Spleen (tissue), 11 donors: ENCODE measurements around the gene DDX4. TPM values are rescaled to one million over a fixed set of nuclear protein-coding genes. Genes with fewer than 3 reads are reported as not detected.

Experiments used
- DNase-seq: peaks from one replicate; pipeline ENCODE4 v3.0.0-alpha.2; 2020
- H3K27ac ChIP-seq, 8 donors: fragments of 200-600 bp; sonication (generic) in 7 of 8; 1 replicate in 4 of 8; 2 replicates in 4 of 8; pipeline versions ENCODE4 v1.5.0 to v1.8.0; 2016 to 2021; ENCODE audit warnings: inconsistent platforms in 4 of 8, mild to moderate bottlenecking in 4 of 8, moderate library complexity in 1 of 8
- H3K27me3 ChIP-seq, 7 donors: fragments of 200-600 bp; sonication (generic) in 6 of 7; replicated peaks in 1 of 7; 1 replicate in 4 of 7; 2 replicates in 3 of 7; pipeline versions ENCODE4 v1.5.0 to v1.8.0; 2016 to 2021; ENCODE audit warnings: inconsistent platforms in 3 of 7, mild to moderate bottlenecking in 1 of 7
- H3K36me3 ChIP-seq, 6 donors: fragments of 200-600 bp; sonication (generic) in 5 of 6; 1 replicate in 4 of 6; 2 replicates in 2 of 6; pipeline versions ENCODE4 v1.5.0 to v1.8.0; 2016 to 2021; ENCODE audit warnings: inconsistent platforms in 2 of 6
- H3K4me1 ChIP-seq, 6 donors: fragments of 200-600 bp; sonication (generic) in 5 of 6; 1 replicate in 3 of 6; 2 replicates in 3 of 6; pipeline versions ENCODE4 v1.5.0 to v1.8.0; 2016 to 2021; ENCODE audit warnings: inconsistent platforms in 3 of 6
- H3K4me3 ChIP-seq, 8 donors: fragments of 200-600 bp; sonication (generic) in 7 of 8; 1 replicate in 4 of 8; 2 replicates in 4 of 8; pipeline versions ENCODE4 v1.5.0 to v1.8.0; 2016 to 2021; ENCODE audit warnings: inconsistent platforms in 4 of 8, mild to moderate bottlenecking in 4 of 8, moderate library complexity in 2 of 8
- H3K9me3 ChIP-seq, 8 donors: fragments of 200-600 bp; sonication (generic) in 7 of 8; 1 replicate in 4 of 8; 2 replicates in 4 of 8; pipeline versions ENCODE4 v1.5.0 to v1.8.0; 2016 to 2021; ENCODE audit warnings: inconsistent platforms in 4 of 8
- CTCF ChIP-seq, 11 experiments: fragments of 200-600 bp in 7 of 11; fragments of 450-650 bp in 4 of 11; sonication (generic) in 4 of 11; IDR thresholded peaks in 8 of 11; conservative IDR thresholded peaks in 3 of 11; 1 replicate in 7 of 11; 2 replicates in 4 of 11; pipeline versions ENCODE4 v1.4.0 to v1.8.0; 2016 to 2021; ENCODE audit warnings: antibody characterized with exemption in 11 of 11, inconsistent platforms in 4 of 11, mild to moderate bottlenecking in 1 of 11
- POLR2A ChIP-seq, 3 donors: fragments of 450-650 bp; IDR thresholded peaks; one replicate each; pipeline ENCODE4 v1.5.1; 2017; ENCODE audit warnings: antibody characterized with exemption in 3 of 3, mild to moderate bottlenecking in 1 of 3
- POLR2AphosphoS5 ChIP-seq, 3 donors: sonication (generic); formaldehyde crosslinking; IDR thresholded peaks; one replicate each; pipeline ENCODE4 v1.5.1; 2017; ENCODE audit warnings: antibody characterized with exemption in 3 of 3
- WGBS, 5 donors: extraction: QIAGEN DNeasy Blood & Tissue Kit in 3 of 5; methylation state at CpG; one replicate each; pipeline versions ENCODE4 v1.1.5 to v1.1.7; 2013 to 2018; 5-methylcytosine and 5-hydroxymethylcytosine counted together
- intact Hi-C: fragments of 100-400 bp; cut with DNase I; formaldehyde crosslinking; loops from one replicate; pipeline ENCODE4 v1.15.0; 2023; ENCODE audit warnings: low total_unique reads
- polyA plus RNA-seq, 3 donors: library from polyadenylated mRNA; stranded (reverse); fragments of 200-250 nt; gene quantifications; one replicate each; pipeline ENCODE4 v1.2.1, GENCODE V29; 2013
- total RNA-seq, 7 donors: library from RNA; depleted of rRNA in 3 of 7; stranded (reverse); fragments of >200 nt in 3 of 7; fragmentation: NEBNext Ultra II Directional in 4 of 7; extraction: Animal tissue kit (Norgen Biotek cat#: 25700) in 4 of 7; gene quantifications; one replicate each; pipeline versions ENCODE4 v1.1.0 to v1.2.1, GENCODE V29; 2016 to 2021
- donor health status: healthy with polysubstance abuse.
- donor health status: DM: no; HTN: no; CAD: no; lungs with moderate emphysema.
- donor health status: DM: no; HTN: no; CAD: no.
- donor health status: Bipolar disorder and iron deficiency.
- donor health status: healthy.
- donor health status: DM: no; HTN: no; CAD: no.
- donor health status: DM: yes; HTN: yes; CAD: no.

DDX4 gene
- total and polyA plus RNA-seq, 10 donors = 0.07 to 0.30 TPM; not detected in 8

DNA sequence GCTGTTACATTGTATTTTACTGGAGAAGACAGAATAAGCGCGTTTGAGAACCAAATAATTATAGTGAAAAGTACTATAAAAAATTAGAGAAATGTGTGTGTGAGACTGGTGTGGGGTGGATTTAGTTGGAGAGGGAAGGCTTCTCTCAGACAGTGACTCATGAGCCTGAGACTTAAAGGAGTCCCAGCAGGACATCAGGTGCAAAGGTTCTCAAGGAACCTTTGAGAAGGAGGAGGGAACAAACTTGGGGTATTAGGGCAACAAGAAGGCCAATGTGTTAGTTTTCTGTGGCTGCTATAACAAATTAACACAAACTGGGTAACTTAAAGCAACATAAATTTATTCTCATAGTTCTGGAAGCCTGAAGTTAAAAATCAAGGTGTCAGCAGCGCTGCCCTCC lies 4.9 kb downstream of the DDX4 start:
- DNase-seq = no peak
- H3K27me3 ChIP-seq = no peaks in the 10 kb centered on the region
- H3K9me3 ChIP-seq = no peaks in the 10 kb centered on the region
- WGBS, 5 donors = 89 to 98% (median 95%) methylated on average over 3 of the region's 3 CpGs
- TF ChIP-seq POLR2AphosphoS5 (IDR thresholded peaks at IDR 0.05) (no peak), CTCF (IDR thresholded peaks at IDR 0.05 in 8 of 11, conservative IDR thresholded peaks at IDR 0.05 in 3 of 11) (no peak), POLR2A (IDR thresholded peaks at IDR 0.05) (no peak)
- intact Hi-C loops = no loop called here
- H3K4me3 ChIP-seq = no peak overlapping the region
- no peak overlapping the region for H3K27ac ChIP-seq
- H3K36me3 ChIP-seq = no peaks in the 10 kb centered on the region
- H3K4me1 ChIP-seq = no peaks in the 10 kb centered on the region

DNA sequence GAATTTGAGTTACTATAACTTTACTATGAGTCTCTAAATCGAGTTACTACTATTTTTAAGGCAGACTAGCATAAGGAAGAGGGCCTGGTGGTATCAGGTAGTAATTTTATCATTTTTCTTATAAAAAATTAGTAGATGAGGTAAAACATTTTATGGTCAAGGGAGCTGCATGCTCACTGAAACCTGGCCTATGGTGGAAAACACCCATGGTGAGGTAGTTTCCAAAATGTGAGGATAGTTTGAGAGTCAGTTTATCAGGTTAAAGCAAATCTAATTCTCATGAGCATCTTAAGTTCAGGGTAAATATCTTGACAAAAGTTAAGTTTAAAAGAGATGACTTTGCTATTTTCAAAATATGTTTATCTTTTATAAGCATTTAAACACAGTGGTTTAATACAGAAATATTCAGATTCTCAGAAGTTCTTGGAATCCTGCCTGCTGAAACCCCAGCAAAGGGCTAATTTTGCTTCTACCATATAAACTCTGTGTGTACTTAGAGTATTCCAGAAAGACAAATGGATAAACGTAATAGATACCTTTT lies 10.0 kb downstream of the DDX4 start:
- no peak overlapping the region for H3K27ac ChIP-seq
- H3K4me1 ChIP-seq = no peaks in the 10 kb centered on the region
- intact Hi-C loops = no loop called here
- H3K4me3 ChIP-seq = no peak overlapping the region
- 63 to 87% (median 77%) methylated on average over 2 of the region's 2 CpGs for WGBS, 5 donors
- DNase-seq = no peak
- no peaks in the 10 kb centered on the region for H3K27me3 ChIP-seq
- no peaks in the 10 kb centered on the region for H3K9me3 ChIP-seq
- no peaks in the 10 kb centered on the region for H3K36me3 ChIP-seq
- TF ChIP-seq CTCF (IDR thresholded peaks at IDR 0.05 in 8 of 11, conservative IDR thresholded peaks at IDR 0.05 in 3 of 11) (no peak), POLR2A (IDR thresholded peaks at IDR 0.05) (no peak), POLR2AphosphoS5 (IDR thresholded peaks at IDR 0.05) (no peak)

DNA sequence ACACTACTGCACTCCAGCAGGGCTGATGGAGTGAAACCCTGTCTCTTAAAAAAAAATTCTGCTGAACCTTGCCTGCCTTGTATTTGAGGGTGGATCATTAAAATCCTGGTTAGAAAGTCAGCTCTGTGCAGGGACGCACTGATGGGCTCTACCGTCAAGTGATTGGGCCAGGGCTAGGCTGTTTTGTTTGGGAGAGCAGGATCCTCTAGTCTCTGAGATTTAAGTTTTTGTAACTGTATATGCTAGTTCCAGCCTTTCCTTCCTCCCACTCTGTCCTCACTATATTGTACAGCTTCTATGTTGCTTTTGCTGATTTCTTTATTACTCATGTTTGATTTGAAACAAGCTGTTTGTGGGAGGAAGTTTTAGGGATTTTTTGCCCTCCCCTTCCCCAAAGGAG lies 11.5 kb downstream of the DDX4 start:
- intact Hi-C loops = no loop called here
- no peak overlapping the region for H3K27ac ChIP-seq
- DNase-seq = no peak
- H3K4me1 ChIP-seq = no peaks in the 10 kb centered on the region
- no peaks in the 10 kb centered on the region for H3K9me3 ChIP-seq
- TF ChIP-seq POLR2A (IDR thresholded peaks at IDR 0.05) (no peak), CTCF (IDR thresholded peaks at IDR 0.05 in 8 of 11, conservative IDR thresholded peaks at IDR 0.05 in 3 of 11) (no peak), POLR2AphosphoS5 (IDR thresholded peaks at IDR 0.05) (no peak)
- 79 to 94% (median 93%) methylated on average over 2 of the region's 2 CpGs for WGBS, 5 donors
- no peaks in the 10 kb centered on the region for H3K36me3 ChIP-seq
- H3K4me3 ChIP-seq = no peak overlapping the region
- H3K27me3 ChIP-seq = no peaks in the 10 kb centered on the region

- Histone ChIP-seq H3K4me3 (no peak overlapping the region), H3K27ac (no peak overlapping the region), H3K9me3 (no peaks in the 10 kb centered on the region), H3K36me3 (no peaks in the 10 kb centered on the region), H3K27me3 (no peaks in the 10 kb centered on the region), H3K4me1 (no peaks in the 10 kb centered on the region)
- no peak for DNase-seq
- intact Hi-C loops = no loop called here
- no peak for TF ChIP-seq POLR2A (IDR thresholded peaks at IDR 0.05)
- TF ChIP-seq POLR2AphosphoS5 (IDR thresholded peaks at IDR 0.05) = no peak
- 69 to 78% (median 70%) methylated on average over 3 of the region's 3 CpGs for WGBS, 5 donors
Observed at GRCh38 chr5:55750063-55750462, 12.2 kb downstream of the DDX4 start.

- H3K27ac ChIP-seq = no peak overlapping the region
- no peaks in the 10 kb centered on the region for H3K36me3 ChIP-seq
- WGBS, 5 donors = 85 to 93% (median 88%) methylated on average over 3 of the region's 3 CpGs
- H3K9me3 ChIP-seq = no peaks in the 10 kb centered on the region
- no peak for DNase-seq
- intact Hi-C loops = no loop called here
- H3K27me3 ChIP-seq = no peaks in the 10 kb centered on the region
- no peaks in the 10 kb centered on the region for H3K4me1 ChIP-seq
- H3K4me3 ChIP-seq = no peak overlapping the region
- no peak for TF ChIP-seq POLR2AphosphoS5 (IDR thresholded peaks at IDR 0.05)
- TF ChIP-seq POLR2A (IDR thresholded peaks at IDR 0.05) = no peak
- no peak for TF ChIP-seq CTCF (IDR thresholded peaks at IDR 0.05 in 8 of 11, conservative IDR thresholded peaks at IDR 0.05 in 3 of 11)
Observed at GRCh38 chr5:55750499-55750898, 12.6 kb downstream of the DDX4 start.
